ENCODE data around the gene MMRN2. TPM values are rescaled to one million over a fixed set of nuclear protein-coding genes. Genes with fewer than 3 reads are reported as not detected.
A peak's percentile ranks its signal among the peaks of the same experiment; 100 is the strongest.
"Not testable (repeated sequence)": the region's sequence is repeated elsewhere in the genome, so short reads cannot be mapped to it uniquely, and the experiment has no call there.

Gene MMRN2
- total RNA-seq, 1 experiment from 2014 or later = 2.6 TPM

DNA sequence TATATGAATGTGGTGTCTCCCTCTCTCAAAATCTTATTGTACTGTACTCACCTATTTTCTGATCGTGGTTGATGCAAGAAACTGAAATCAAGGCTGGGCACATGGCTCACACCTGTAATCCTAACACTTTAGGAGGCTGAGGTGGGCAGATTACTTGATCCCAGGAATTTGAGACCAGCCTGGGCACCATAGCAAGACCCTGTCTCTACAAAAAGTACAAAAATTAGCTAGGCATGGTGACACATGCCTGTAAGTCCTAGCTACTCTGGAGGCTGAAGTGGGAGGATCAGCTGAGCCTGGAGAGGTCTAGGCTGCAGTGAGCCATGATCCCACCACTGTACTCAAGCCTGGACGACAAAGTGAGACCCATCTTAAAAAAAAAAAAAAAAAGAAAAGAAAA is 16.0 kb downstream of the MMRN2 start:
- no peak for DNase-seq (ENCODE audit: low read depth)

GRCh38 chr10:86940677-86941076 is 16.7 kb downstream of the MMRN2 start:
- no peak for DNase-seq (ENCODE audit: low read depth)

- DNase-seq (ENCODE audit: low read depth) = not testable (repeated sequence)
Observed at GRCh38 chr10:86940076-86940475, 17.3 kb downstream of the MMRN2 start.

DNA sequence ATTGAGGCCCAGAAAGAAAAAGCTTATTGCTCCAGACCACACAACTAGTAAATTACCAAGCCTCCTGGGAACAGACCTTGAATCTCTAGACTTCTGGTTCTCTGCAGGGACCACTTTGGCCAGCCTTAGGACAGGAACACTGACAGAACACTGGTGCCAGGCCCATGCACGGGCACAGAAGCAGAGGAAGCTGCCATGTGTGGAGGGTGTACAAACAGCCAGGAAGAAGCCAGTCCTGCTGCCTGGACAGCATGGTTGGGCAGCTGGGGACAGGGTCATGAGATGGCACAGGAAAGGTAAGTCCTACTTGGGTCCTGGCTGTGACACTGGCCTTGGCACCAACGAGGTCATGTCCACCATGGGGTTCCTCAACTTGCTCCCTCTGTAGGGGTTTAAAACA is 19.2 kb downstream of the MMRN2 start:
- no peak for DNase-seq (ENCODE audit: low read depth)

GRCh38 chr10:86937502-86938154 is 19.8 kb downstream of the MMRN2 start:
- no peak for DNase-seq (ENCODE audit: low read depth)

- DNase-seq (ENCODE audit: low read depth) = peak; percentile 63
Observed at GRCh38 chr10:86936661-86937501, 20.5 kb downstream of the MMRN2 start.

- DNase-seq (ENCODE audit: low read depth) = not testable (repeated sequence)
Observed at GRCh38 chr10:86934162-86934711, 23.2 kb downstream of the MMRN2 start.

- DNase-seq (ENCODE audit: low read depth) = no peak
Observed at GRCh38 chr10:86932674-86933073, 24.7 kb downstream of the MMRN2 start.

- DNase-seq (ENCODE audit: low read depth) = no peak
Observed at GRCh38 chr10:86931872-86932271, 25.5 kb downstream of the MMRN2 start.

DNA sequence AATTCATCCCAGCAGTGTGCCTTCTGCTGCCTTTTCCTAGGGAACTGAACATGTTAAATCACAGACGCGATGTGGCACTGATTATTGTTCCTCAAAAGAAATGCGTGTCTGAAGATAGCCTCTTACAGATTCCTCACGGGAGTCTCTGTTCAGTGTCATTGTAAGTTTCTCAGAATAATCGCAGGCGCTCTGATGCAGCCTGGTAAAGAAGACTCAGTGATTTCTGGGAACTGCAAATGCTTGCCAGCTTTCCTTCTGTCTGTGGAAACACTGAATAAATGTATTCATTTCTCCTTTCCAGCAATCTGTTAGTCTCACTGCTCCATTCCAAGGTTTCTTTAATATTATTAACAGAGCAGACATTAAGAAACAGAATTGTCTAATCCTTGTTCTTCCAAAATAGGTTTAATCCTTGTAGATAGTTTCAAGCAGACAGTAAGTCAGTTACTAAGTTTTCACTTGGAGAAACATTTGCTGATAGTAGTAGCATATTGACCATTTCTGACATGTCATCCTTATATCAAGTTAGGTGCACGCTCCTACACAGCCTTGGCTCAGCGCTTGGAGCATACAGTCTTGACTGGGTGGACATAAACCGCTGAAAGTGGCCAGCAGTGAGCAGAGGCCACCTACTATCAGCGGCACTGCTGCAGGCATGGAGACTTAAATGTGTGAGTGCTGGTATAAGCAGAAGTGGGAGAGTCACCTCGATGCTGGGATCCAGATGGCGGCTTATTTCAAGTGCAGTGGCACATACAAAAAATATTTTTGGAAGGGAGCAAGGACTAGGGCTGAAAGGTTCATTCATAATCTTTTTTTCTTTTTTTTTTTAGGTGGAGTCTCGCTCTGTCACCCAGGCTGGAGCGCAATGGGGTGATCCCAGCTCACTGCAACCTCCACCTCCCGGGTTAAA is 27.7 kb downstream of the MMRN2 start:
- no peak for DNase-seq (ENCODE audit: low read depth)

- no peak for DNase-seq (ENCODE audit: low read depth)
Observed at GRCh38 chr10:86922553-86922961, 34.9 kb downstream of the MMRN2 start.

DNA sequence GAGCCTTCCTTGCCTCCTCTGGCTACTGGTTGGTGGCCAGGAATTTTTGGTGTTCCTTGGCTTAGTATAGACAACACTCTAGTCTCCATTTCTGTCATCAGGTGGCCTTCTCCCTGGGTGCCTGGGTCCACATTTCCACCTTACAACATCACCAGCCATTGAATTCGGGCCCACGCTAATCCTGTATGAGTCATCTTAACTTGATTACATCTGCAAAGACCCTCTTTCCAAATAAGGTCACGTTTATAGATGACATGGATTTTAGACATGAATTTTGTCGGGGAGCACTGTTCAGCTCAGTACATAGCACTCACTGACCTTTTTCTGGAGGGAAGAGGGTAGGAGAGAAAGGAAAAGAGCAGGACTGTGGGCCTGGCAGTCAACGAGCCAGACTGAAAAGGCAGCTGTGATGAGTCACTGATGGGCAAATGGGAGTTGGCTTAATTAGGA is 39.4 kb downstream of the MMRN2 start:
- peak; percentile 34 for DNase-seq (ENCODE audit: low read depth)

GRCh38 chr10:86914734-86915133 is 42.7 kb downstream of the MMRN2 start:
- no peak for DNase-seq (ENCODE audit: low read depth)

DNA sequence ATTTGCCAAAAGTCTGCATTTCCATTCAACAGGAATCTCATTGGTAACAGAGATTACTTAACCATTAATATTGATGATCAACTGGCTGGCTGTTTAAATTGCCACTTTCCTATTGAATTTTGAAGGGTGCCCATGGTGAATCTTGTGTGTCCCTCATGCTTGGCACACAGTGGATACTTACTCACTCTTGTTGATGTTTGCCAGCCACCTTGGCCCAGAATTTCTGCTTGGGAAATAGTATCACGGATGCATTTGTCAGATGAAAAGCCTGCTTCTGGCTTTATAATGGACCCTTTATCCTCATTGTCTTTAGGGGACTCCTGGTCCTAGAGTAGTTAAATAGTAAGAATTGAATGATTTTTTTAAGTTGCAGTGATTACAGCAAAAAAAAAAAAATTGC is 52.0 kb downstream of the MMRN2 start:
- no peak for DNase-seq (ENCODE audit: low read depth)

GRCh38 chr10:86904600-86904999 is 52.8 kb downstream of the MMRN2 start:
- DNase-seq (ENCODE audit: low read depth) = no peak

DNA sequence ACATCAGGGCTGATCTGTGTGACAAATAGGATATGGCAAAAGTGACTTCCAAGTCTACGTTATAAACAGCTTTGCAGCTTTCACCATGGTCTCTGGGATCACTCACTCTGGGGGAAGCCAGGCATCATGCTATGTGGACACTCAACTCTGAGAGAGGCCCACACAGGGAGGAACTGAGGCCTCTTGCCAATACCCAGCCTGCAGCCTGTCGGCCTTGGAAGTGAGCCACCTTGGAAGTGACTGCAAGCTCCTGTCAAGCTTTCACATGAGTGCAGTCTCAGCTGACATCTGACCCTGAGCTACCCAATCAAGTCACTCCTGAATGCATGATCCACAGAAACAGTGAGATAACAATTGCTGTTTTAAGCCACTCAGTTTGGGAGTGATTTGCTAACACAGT is 56.5 kb downstream of the MMRN2 start:
- no peak for DNase-seq (ENCODE audit: low read depth)

GRCh38 chr10:86899670-86900276 is 57.6 kb downstream of the MMRN2 start:
- DNase-seq (ENCODE audit: low read depth) = peak; percentile 46

DNA sequence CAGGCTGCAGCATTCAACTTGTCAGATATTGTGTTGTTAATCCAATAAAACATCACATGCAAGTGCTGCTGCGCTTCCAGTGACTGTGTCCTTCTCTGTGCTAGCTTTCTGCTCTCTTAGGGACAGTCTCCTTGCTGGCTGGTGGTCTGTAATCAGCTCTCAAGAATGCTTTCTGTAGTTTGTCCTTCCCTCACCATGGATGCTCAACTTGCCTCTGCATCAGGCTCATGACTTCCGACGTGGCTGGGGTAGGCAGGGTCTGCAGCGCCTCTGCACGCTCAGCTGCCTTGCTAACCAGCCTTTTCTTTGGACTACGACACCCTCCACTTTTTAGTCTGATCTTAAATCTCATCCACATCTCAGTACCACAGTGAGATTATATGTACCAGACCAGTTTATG is 58.3 kb downstream of the MMRN2 start:
- no peak for DNase-seq (ENCODE audit: low read depth)

DNA sequence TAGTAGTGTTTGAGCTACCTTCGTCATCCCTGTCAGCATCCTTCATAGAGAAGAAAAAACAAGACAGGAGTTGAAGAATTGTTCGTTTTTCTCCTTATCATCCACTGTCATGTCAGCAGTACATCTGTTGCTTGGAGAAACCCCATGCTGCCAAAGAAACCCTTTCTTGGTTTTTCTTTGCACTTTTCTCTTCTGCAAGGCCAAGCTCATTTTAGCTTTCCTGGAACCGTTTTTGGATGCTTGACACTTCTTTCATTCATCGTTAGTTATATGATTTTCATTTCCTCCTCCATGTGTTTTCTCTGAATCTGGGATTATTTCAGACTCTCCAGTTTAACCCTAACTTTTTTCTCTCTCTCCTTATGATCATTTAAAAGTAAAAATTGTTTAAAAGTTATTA is 58.9 kb downstream of the MMRN2 start:
- DNase-seq (ENCODE audit: low read depth) = no peak

- no peak for DNase-seq (ENCODE audit: low read depth)
Observed at GRCh38 chr10:86889997-86890396, 67.4 kb downstream of the MMRN2 start.

All from HT1080 (cell line).